GM06990 (cell line): ENCODE measurements around the gene PFKFB3.

Experiments used
- DNase-seq: peaks from one replicate; pipeline ENCODE4 v3.0.0-alpha.2; 2011; ENCODE audit not compliant: insufficient read length; ENCODE audit errors: extremely low read depth
- H3K27me3 ChIP-seq: replicated peaks from 2 replicates; pipeline ENCODE4 v1.6.0; 2011; ENCODE audit warnings: low read length; ENCODE audit not compliant: control insufficient read depth, insufficient read depth
- H3K36me3 ChIP-seq: 2 replicates; pipeline ENCODE4 v1.5.1; 2011; ENCODE audit warnings: low read length; ENCODE audit not compliant: control insufficient read depth, insufficient read depth
- H3K4me3 ChIP-seq: replicated peaks from 2 replicates; pipeline ENCODE4 v1.5.1; 2011; ENCODE audit warnings: low read depth, mild to moderate bottlenecking, control low read depth, low read length
- CTCF ChIP-seq: IDR thresholded peaks from 2 replicates; pipeline ENCODE4 v1.5.1; 2011; ENCODE audit warnings: low read length, control low read depth, mild to moderate bottlenecking, inconsistent platforms; ENCODE audit not compliant: insufficient read depth, poor library complexity, severe bottlenecking

Gene PFKFB3

DNA sequence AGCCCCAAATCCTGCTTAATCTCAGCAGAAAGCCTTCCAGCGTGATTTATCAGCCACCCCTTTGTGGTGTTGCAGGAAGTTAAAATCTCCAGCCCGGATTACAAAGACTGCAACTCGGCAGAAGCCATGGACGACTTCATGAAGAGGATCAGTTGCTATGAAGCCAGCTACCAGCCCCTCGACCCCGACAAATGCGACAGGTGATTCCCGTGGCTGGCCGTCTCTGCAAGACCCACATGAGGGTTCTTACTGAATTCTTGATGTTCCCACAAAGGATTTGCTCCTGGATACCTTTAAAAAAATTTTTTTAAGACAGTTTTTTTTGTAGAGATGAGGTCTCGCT lies 16.7 kb downstream of the PFKFB3 start:
- Histone ChIP-seq H3K36me3 (peaks cover 10% of the 10 kb centered on the region), H3K4me3 (no peak overlapping the region)
- no peak for TF ChIP-seq CTCF

DNA sequence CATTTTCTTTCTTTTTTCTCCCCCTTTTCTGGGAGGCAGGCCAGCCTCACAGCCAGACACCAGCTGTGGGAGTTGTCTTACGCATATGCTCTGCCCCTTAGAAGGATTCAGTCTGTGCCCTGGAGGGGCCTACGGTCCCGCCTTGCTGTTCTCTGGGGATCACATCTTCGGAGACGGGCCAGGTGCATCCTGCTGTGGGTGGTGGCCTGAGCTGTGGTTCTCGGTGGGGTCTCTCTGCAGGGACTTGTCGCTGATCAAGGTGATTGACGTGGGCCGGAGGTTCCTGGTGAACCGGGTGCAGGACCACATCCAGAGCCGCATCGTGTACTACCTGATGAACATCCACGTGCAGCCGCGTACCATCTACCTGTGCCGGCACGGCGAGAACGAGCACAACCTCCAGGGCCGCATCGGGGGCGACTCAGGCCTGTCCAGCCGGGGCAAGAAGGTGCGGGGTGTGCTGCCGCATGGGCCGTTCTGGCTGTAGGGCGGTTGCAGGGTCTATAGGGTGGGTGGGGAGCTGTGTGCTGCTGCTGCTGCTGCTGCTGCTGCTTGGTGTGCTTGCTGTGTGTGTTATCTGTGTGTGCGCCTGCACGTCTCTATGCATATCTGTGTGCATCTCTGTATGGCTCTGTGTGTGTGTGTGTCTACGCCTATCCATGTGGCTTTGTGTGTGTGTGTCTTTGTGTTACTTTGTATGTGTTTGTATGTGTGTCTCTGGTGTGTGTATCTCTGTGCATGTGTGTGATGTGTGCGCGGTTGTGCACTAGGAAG lies 17.9 kb downstream of the PFKFB3 start:
- no peak for DNase-seq
- no peak for TF ChIP-seq CTCF
- Histone ChIP-seq H3K4me3 (no peak overlapping the region), H3K27me3 (no peaks in the 10 kb centered on the region), H3K36me3 (peaks cover 11% of the 10 kb centered on the region)

More for the DNA sequence above, 16.7 kb downstream of the PFKFB3 start:
- no peak for DNase-seq
- H3K27me3 ChIP-seq: no peaks in the 10 kb centered on the region

GRCh38 chr10:6221192-6221940 lies 18.6 kb downstream of the PFKFB3 start:
- DNase-seq: no peak
- Histone ChIP-seq H3K4me3 (no peak overlapping the region), H3K27me3 (no peaks in the 10 kb centered on the region), H3K36me3 (peaks cover 13% of the 10 kb centered on the region)
- TF ChIP-seq CTCF: no peak

DNA sequence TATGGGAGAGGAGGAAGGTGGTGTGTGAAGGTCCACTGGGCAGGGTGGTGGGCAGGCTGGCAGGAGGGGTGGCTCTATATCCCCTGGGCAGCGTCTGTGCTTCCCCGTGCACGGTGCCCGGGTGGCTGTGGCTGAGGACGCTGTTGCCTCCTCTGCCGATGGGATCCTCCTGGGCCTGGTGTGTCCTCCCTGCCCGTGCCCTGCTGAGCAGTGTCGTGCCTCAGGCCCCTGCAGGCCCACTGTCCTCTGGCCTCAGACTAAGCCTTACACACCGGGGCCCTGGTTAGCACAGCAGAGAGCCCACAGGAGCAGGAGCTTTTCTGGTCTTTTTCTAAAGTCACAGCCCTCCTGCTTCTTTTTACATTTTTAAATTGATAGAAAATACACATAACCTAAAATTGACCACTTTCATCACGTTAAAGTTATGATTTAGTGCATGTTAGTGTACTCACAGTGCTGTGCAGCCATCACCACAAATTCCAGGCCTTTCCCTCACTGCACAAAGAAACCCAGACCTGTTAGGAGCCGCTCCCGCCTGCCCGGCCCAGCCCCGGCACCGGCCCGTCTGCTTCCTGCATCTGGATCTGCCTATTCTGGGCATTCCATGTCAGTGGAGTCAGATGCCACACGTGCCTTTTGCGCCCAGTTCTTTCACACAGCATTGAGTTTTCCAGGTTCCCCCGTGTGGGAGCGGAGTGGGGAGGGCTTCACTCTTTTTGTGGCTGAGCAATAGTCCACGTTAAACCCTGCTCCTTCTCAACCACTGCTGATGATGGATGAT lies 19.4 kb downstream of the PFKFB3 start:
- H3K36me3 ChIP-seq: peaks cover 11% of the 10 kb centered on the region
- TF ChIP-seq CTCF: no peak
- H3K4me3 ChIP-seq: no peak overlapping the region
- DNase-seq: no peak
- H3K27me3 ChIP-seq: no peaks in the 10 kb centered on the region

GRCh38 chr10:6222755-6223154 lies 20.0 kb downstream of the PFKFB3 start:
- TF ChIP-seq CTCF: no peak
- DNase-seq: no peak
- peaks cover 11% of the 10 kb centered on the region for H3K36me3 ChIP-seq
- H3K4me3 ChIP-seq: no peak overlapping the region
- no peaks in the 10 kb centered on the region for H3K27me3 ChIP-seq
